Measurements from ENCODE around the gene C13orf46. TPM values are rescaled to one million over a fixed set of nuclear protein-coding genes. Genes with fewer than 3 reads are reported as not detected.

C13orf46 gene
- total and polyA plus RNA-seq, 2 of the 8 experiments (the other 6 are each of a cell fraction or from before 2014, with no cell fraction given), result 0.23 to 0.28 TPM

DNA sequence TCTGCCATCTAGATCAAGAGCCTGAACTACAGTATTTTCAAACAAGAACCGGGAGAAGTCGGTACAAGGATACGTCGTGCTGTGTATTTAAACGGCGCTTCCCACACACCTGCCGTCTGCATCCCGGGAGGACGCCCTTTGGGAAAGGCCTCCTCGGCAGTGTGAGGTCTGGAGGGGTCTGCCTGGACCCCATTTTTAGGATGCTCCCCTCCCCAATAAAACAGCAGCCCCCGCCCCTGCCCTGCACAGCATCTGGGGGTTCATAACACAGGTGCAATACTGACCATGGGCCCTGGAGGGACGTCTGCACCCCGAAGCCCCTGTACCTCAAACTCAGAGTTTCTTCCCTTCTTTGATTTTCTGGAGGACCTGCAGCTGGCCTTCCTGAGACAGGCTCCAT lies 4.1 kb upstream of the C13orf46 start:
- DNase-seq (ENCODE audit: low read depth in 1 of 2, low spot score in 2 of 2) (no peak), FAIRE-seq (no peak)
- Histone ChIP-seq H3K56ac (replicated peaks; ENCODE audit: insufficient read length, low read depth, low read length) (no peak overlapping the region), H3K9ac (replicated peaks in 1 of 4; ENCODE audit: extremely low read depth in 1 of 4, low read depth in 3 of 4, low read length in 3 of 4) (no peak overlapping the region), H3K4me3 (ENCODE audit: extremely low read depth in 1 of 4, insufficient read depth in 2 of 4, low read depth in 3 of 4, low read length in 4 of 4) (no peak overlapping the region), H4K8ac (ENCODE audit: extremely low read depth, insufficient read depth, low read length) (no peak overlapping the region), H3K4me1 (replicated peaks in 1 of 4; ENCODE audit: control insufficient read depth in 3 of 4, insufficient read depth in 4 of 4, low read length in 3 of 4) (peaks cover 0 to 4% (median 0%) of the 10 kb centered on the region in 4 experiments; a peak in 2 of 7 replicates), H2AK5ac (ENCODE audit: low read depth, low read length) (no peak overlapping the region), H2BK12ac (ENCODE audit: low read depth, low read length) (no peak overlapping the region), H3K27me3 (replicated peaks in 1 of 4; ENCODE audit: control insufficient read depth in 3 of 4, extremely low read depth in 1 of 4, insufficient read depth in 3 of 4, low read length in 3 of 4) (no peaks in the 10 kb centered on the region), H3K79me1 (ENCODE audit: low read depth, low read length) (no peaks in the 10 kb centered on the region), H2BK20ac (ENCODE audit: low read length) (no peak overlapping the region), H3K27ac (ENCODE audit: low read depth, low read length) (no peak overlapping the region), H3K14ac (ENCODE audit: insufficient read length) (no peak overlapping the region), H3K4me2 (ENCODE audit: insufficient read depth in 1 of 2, low read depth in 2 of 2, low read length in 2 of 2) (no peak overlapping the region), H3K23ac (ENCODE audit: insufficient read length) (no peak overlapping the region), H2BK120ac (replicated peaks; ENCODE audit: low read depth, low read length) (no peak overlapping the region), H3K4ac (replicated peaks; ENCODE audit: insufficient read length, low read depth, low read length) (no peak overlapping the region), H4K91ac (replicated peaks; ENCODE audit: insufficient read length, low read length) (no peak overlapping the region), H4K5ac (ENCODE audit: insufficient read length, low read depth, low read length) (no peak overlapping the region), H4K20me1 (replicated peaks in 1 of 2; ENCODE audit: control insufficient read depth in 1 of 2, insufficient read depth in 2 of 2, low read length in 2 of 2) (peaks cover 0 to 7% of the 10 kb centered on the region in 2 experiments), H3K18ac (ENCODE audit: extremely low read depth, low read length) (no peak overlapping the region), H3K23me2 (ENCODE audit: low read depth, low read length) (no peaks in the 10 kb centered on the region), H2BK5ac (ENCODE audit: low read depth, low read length) (no peak overlapping the region), H3K79me2 (ENCODE audit: control insufficient read depth in 1 of 2, insufficient read depth in 2 of 2, low read length in 2 of 2) (no peaks in the 10 kb centered on the region), H3K36me3 (ENCODE audit: control insufficient read depth in 2 of 4, insufficient read depth in 4 of 4, low read length in 3 of 4) (0 out of 8 replicates have a peak, but pooled peaks cover 0 to 3% (median 0%) of the 10 kb centered on the region in 4 experiments), H2BK15ac (ENCODE audit: low read length) (no peak overlapping the region), H2AFZ (ENCODE audit: low read length) (no peak overlapping the region), H3K9me3 (ENCODE audit: insufficient read depth in 2 of 2, low read depth in 1 of 2, low read length in 1 of 2) (no peaks in the 10 kb centered on the region)
- ChIA-PET POLR2A (ENCODE audit: partially characterized antibody) (no interaction called here), CTCF (ENCODE audit: partially characterized antibody) (no interaction called here)
- WGBS, 2 experiments (ENCODE audit: extremely low coverage in 1 of 2, insufficient coverage in 1 of 2, insufficient read length in 1 of 2, insufficient replicate concordance in 2 of 2, low coverage in 1 of 2, low lambda C conversion rate in 2 of 2, missing lambda C conversion rate in 1 of 2), result 85% methylated on average over 13 of the region's 13 CpGs; no CpG with 5 or more reads in 1 of the 2 experiments
- TF ChIP-seq GABPA (IDR thresholded peaks at IDR 0.05; ENCODE audit: borderline replicate concordance, insufficient read depth, low read length) (no peak), SUZ12 (IDR thresholded peaks at IDR 0.05; ENCODE audit: low read length) (no peak), ZNF274 (IDR thresholded peaks at IDR 0.05; ENCODE audit: borderline replicate concordance, extremely low read depth, low read length) (no peak), SIX5 (IDR thresholded peaks at IDR 0.05; ENCODE audit: low read depth, low read length) (no peak), CBX5 (IDR thresholded peaks at IDR 0.05; ENCODE audit: low read depth, low read length) (no peak), CTCF (IDR thresholded peaks at IDR 0.05; ENCODE audit: control extremely low read depth in 1 of 3, insufficient read depth in 1 of 3, low read depth in 1 of 3, low read length in 3 of 3) (no peak), SP1 (IDR thresholded peaks at IDR 0.05; ENCODE audit: low read depth, low read length) (no peak), NRF1 (IDR thresholded peaks at IDR 0.05; ENCODE audit: low read depth, low read length) (no peak), CHD1 (IDR thresholded peaks at IDR 0.05; ENCODE audit: low read depth, low read length) (no peak), ASH2L (IDR thresholded peaks at IDR 0.05; ENCODE audit: low read length) (no peak), NANOG (IDR thresholded peaks at IDR 0.05; ENCODE audit: insufficient read depth, low read depth, low read length, poor library complexity, severe bottlenecking) (no peak)
- TF ChIP-seq, protein P1, sequence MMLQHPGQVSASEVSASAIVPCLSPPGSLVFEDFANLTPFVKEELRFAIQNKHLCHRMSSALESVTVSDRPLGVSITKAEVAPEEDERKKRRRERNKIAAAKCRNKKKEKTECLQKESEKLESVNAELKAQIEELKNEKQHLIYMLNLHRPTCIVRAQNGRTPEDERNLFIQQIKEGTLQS (IDR thresholded peaks at IDR 0.05; ENCODE audit: insufficient read depth, low read depth, low read length), result no peak

Data from H1 (cell line).